A549 treated with Hydrocortisone at 1 μM for 4 hours (cell line): ENCODE results near the gene TNFRSF18. TPM values are rescaled to one million over a fixed set of nuclear protein-coding genes. Genes with fewer than 3 reads are reported as not detected.

ENCODE experiments used
- total RNA-seq: library from RNA; stranded (reverse); fragments of 200-300 nt; extraction: Qiagen RNA extraction; gene quantifications from 5 replicates; pipeline ENCODE4 v1.2.3, GENCODE V29; 2022

Gene TNFRSF18
- 0.17 to 0.42 TPM in 2 of 5 replicates, not detected in the others for total RNA-seq

GRCh38 chr1:1206376-1206965 lies at the start of gene TNFRSF18:
Gene TNFRSF18, minus strand, starts transcription at chr1:1206592. Its CDS starts 21 bp downstream, at chr1:1206571.

GRCh38 chr1:1246577-1247340 lies 40.4 kb upstream of the TNFRSF18 start, which contains the start of gene C1QTNF12:
Gene C1QTNF12, minus strand, starts transcription at chr1:1246722. Its CDS starts 32 bp downstream, at chr1:1246690.

GRCh38 chr1:1232208-1232795 lies 25.9 kb upstream of the TNFRSF18 start, which contains the start of gene B3GALT6:
Gene B3GALT6, plus strand, starts transcription at chr1:1232237. Its CDS starts 42 bp downstream, at chr1:1232279.

GRCh38 chr1:1231400-1232207 lies 25.2 kb upstream of the TNFRSF18 start, which contains the start of gene SDF4:
Gene SDF4, minus strand, starts transcription at chr1:1232001. Its CDS starts 3,229 bp downstream, at chr1:1228772.

GRCh38 chr1:1213345-1214265 lies 7.2 kb upstream of the TNFRSF18 start, which contains the start of gene TNFRSF4:
Gene TNFRSF4, minus strand, starts transcription at chr1:1214153. Its CDS starts 26 bp downstream, at chr1:1214127.

GRCh38 chr1:1173793-1174415 lies 32.5 kb downstream of the TNFRSF18 start, which contains the start of gene TTLL10:
Gene TTLL10, plus strand, starts transcription at chr1:1173880. Its CDS starts 5,336 bp downstream, at chr1:1179216.

Other genes with a start within 250 kb of the TNFRSF18 start
- 74.7 to 85.5 TPM (median 78.1 TPM) in 5 replicates for gene NOC2L, start 247.3 kb downstream of the TNFRSF18 start, total RNA-seq
- 9.7 to 15.2 TPM (median 13.4 TPM) in 5 replicates for gene KLHL17, start 246.0 kb downstream of the TNFRSF18 start, total RNA-seq
- gene PLEKHN1, start 240.1 kb downstream of the TNFRSF18 start, total RNA-seq = 4.4 to 5.7 TPM (median 4.9 TPM) in 5 replicates
- 0.10 to 0.18 TPM (median 0.14 TPM) in 5 replicates for gene PERM1, start 224.5 kb downstream of the TNFRSF18 start, total RNA-seq
- gene HES4, start 206.5 kb downstream of the TNFRSF18 start, total RNA-seq = 15.6 to 64.4 TPM (median 55.7 TPM) in 5 replicates
- 12.6 to 22.7 TPM (median 20.9 TPM) in 5 replicates for gene ISG15, start 193.1 kb downstream of the TNFRSF18 start, total RNA-seq
- 89.0 to 113 TPM (median 105 TPM) in 5 replicates for gene AGRN, start 186.5 kb downstream of the TNFRSF18 start, total RNA-seq
- gene RNF223, start 132.3 kb downstream of the TNFRSF18 start, total RNA-seq = 0.14 to 0.47 TPM (median 0.30 TPM) in 5 replicates
- 9.2 to 14.7 TPM (median 13.6 TPM) in 5 replicates for gene C1orf159, start 90.5 kb downstream of the TNFRSF18 start, total RNA-seq
- gene TTLL10, start 32.7 kb downstream of the TNFRSF18 start, total RNA-seq = not detected in 5 replicates
- gene TNFRSF4, start 7.6 kb upstream of the TNFRSF18 start, total RNA-seq = 0.09 to 0.34 TPM (median 0.25 TPM) in 3 of 5 replicates, not detected in the others
- gene SDF4, start 25.4 kb upstream of the TNFRSF18 start, total RNA-seq = 113 to 131 TPM (median 122 TPM) in 5 replicates
- 11.3 to 19.2 TPM (median 17.6 TPM) in 5 replicates for gene B3GALT6, start 25.6 kb upstream of the TNFRSF18 start, total RNA-seq
- 0.97 to 2.3 TPM (median 1.3 TPM) in 5 replicates for gene C1QTNF12, start 40.1 kb upstream of the TNFRSF18 start, total RNA-seq
- gene UBE2J2, start 67.3 kb upstream of the TNFRSF18 start, total RNA-seq = 36.7 to 49.8 TPM (median 47.1 TPM) in 5 replicates
- gene SCNN1D, start 73.8 kb upstream of the TNFRSF18 start, total RNA-seq = 0.76 to 1.3 TPM (median 0.84 TPM) in 5 replicates
- gene ACAP3, start 101.3 kb upstream of the TNFRSF18 start, total RNA-seq = 12.0 to 17.3 TPM (median 13.6 TPM) in 5 replicates
- gene PUSL1, start 102.0 kb upstream of the TNFRSF18 start, total RNA-seq = 14.3 to 24.7 TPM (median 22.7 TPM) in 5 replicates
- 53.7 to 59.5 TPM (median 54.7 TPM) in 5 replicates for gene INTS11, start 118.1 kb upstream of the TNFRSF18 start, total RNA-seq
- 17.2 to 23.3 TPM (median 21.9 TPM) in 5 replicates for gene CPTP, start 118.2 kb upstream of the TNFRSF18 start, total RNA-seq
- 0.07 to 0.24 TPM (median 0.20 TPM) in 5 replicates for gene TAS1R3, start 124.7 kb upstream of the TNFRSF18 start, total RNA-seq
- gene DVL1, start 142.8 kb upstream of the TNFRSF18 start, total RNA-seq = 50.0 to 68.0 TPM (median 63.0 TPM) in 5 replicates
- 0.12 to 0.25 TPM (median 0.16 TPM) in 5 replicates for gene MXRA8, start 152.0 kb upstream of the TNFRSF18 start, total RNA-seq
- gene AURKAIP1, start 168.6 kb upstream of the TNFRSF18 start, total RNA-seq = 95.4 to 183 TPM (median 168 TPM) in 5 replicates
- 42.3 to 54.3 TPM (median 50.5 TPM) in 5 replicates for gene CCNL2, start 192.7 kb upstream of the TNFRSF18 start, total RNA-seq
- 128 to 154 TPM (median 130 TPM) in 5 replicates for gene MRPL20, start 200.7 kb upstream of the TNFRSF18 start, total RNA-seq
- gene ANKRD65, start 214.7 kb upstream of the TNFRSF18 start, total RNA-seq = 0.06 to 0.14 TPM (median 0.14 TPM) in 3 of 5 replicates, not detected in the others
- 4.1 to 15.8 TPM (median 12.9 TPM) in 5 replicates for gene VWA1, start 229.1 kb upstream of the TNFRSF18 start, total RNA-seq
- not detected in 5 replicates for gene ATAD3C, start 243.1 kb upstream of the TNFRSF18 start, total RNA-seq